GM11168 (cell line): ENCODE data around the gene ZNF598.

Experiments used
- in situ Hi-C: fragments of 300-500 bp; cut with MboI; formaldehyde crosslinking; loops from one replicate; pipeline ENCODE4 v1.12.0; 2022; ENCODE audit warnings: low sequenced_read_pairs; ENCODE audit not compliant: unreplicated experiment

The ZNF598 gene

DNA sequence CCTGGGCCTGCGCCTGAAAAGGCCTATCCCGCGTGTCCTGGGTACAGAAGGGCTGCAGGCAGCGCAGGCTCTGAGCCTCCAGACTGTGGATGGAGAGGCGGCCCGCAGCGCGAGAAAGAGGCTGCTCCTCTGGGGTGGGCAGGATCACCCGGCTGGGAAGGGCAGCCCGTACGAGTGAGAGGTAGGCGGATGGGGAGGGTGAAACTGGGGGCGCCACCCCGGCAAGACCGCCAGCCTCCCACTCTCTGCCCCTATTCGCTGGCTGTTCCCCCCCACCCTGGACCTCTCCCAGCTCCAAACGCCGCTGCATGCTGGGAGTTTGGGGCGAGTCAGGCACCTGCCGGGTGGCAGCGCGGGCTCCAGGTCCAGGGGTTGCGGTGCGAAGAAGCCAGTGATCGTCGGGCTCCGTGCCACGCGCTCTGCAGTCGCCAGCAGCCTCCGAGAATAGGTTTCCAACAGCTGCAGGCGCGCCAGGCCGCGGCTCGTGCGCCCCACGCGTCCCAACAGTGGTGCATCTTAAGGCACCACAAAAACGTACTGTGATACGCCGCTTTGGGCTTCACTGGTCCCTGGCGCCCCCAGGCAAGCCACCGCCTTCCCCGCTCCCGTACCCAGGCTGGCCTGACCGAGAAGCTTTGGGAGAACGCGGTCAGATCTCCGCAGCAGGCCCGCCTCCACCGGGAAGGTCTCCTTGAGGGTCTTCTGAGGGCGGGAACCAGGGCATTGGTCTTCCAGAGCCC lies 29.4 kb downstream of the ZNF598 start:
- in situ Hi-C loops: no loop called here

DNA sequence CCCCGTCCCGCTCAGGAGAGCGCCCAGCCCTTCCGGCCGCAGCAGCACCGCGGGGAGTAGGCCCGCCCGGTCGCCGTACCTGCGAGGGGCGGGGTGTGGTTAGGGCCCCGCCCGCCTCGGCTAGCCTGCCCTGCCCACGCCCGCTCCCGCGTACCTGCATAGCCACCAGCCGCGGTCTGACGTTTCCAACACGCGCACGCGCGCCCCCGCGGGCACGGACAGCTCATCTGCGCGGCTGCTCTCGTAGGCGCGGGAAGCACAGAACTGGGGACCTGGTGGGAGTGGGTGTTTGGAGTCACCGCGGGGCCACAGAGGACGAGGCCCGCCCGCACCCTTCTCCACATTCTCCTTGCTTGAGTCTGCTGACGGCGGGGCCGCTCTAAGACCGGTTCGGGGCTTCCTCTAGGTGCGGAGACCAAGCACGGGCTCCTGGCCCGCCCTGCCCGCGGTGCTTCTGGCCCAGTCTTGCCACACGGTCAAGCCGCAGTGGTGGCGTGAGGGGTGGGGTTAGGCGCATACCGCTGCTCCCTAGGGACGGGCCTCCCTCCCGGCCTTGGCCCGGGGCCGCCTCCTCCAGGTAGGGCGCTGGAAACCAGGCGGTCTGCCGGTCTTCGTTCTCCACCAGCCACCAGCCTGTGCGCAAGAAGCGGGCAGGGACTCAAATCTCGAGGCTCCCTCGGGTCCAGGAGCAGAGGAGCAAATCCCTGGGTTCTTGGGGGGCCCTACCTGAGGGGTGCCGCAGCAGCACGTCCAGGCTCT lies 30.2 kb downstream of the ZNF598 start:
- in situ Hi-C loops: no loop called here

DNA sequence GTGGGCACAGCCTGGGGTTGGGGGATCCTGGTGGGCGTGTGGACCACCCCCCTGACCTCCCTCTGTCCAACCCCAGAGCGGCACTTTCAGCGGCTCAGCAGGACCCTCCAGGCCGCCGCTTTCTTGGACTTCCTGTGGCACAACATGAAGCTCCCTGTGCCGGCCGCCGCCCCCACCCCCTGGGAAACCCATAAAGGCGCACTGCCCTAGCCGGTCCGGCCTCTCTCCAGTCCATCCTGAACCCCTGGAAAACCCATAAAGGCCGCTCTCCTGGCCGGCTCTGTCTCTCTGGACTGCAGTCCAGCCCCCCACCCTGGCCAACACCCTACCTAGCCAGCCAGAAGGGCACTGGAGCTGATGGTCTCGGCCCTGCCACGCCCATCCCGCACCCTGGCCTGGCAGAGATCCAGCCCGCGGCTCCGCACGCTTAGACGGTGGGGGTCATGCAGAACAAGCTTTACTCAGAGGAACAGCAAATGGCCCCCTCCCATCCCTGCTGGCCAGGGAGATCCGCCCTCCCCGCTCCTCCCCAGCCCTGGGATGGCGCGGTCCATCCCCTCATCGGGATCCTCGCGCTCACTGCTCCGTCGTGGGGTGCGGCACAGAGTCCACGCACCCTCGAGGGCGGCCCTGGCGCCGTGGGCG lies 31.0 kb downstream of the ZNF598 start:
- in situ Hi-C loops: no loop called here

DNA sequence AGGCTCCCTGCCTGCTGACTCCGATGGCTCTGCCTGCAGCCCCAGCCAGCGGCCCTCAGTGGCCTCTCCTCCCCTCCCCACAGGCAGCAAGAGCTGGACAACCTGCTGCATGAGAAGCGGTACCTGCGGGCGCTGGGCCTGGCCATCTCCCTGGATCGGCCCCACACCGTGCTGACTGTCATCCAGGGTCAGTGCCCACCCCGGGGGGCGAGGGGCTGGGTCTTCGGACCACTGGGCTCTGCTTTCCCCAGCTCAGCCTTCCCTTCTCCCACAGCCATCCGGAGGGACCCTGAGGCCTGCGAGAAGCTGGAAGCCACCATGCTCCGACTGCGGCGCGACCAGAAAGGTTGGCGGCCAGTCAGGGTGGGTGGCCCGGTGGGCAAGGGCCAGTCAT lies 31.7 kb downstream of the ZNF598 start:
- in situ Hi-C loops: no loop called here

DNA sequence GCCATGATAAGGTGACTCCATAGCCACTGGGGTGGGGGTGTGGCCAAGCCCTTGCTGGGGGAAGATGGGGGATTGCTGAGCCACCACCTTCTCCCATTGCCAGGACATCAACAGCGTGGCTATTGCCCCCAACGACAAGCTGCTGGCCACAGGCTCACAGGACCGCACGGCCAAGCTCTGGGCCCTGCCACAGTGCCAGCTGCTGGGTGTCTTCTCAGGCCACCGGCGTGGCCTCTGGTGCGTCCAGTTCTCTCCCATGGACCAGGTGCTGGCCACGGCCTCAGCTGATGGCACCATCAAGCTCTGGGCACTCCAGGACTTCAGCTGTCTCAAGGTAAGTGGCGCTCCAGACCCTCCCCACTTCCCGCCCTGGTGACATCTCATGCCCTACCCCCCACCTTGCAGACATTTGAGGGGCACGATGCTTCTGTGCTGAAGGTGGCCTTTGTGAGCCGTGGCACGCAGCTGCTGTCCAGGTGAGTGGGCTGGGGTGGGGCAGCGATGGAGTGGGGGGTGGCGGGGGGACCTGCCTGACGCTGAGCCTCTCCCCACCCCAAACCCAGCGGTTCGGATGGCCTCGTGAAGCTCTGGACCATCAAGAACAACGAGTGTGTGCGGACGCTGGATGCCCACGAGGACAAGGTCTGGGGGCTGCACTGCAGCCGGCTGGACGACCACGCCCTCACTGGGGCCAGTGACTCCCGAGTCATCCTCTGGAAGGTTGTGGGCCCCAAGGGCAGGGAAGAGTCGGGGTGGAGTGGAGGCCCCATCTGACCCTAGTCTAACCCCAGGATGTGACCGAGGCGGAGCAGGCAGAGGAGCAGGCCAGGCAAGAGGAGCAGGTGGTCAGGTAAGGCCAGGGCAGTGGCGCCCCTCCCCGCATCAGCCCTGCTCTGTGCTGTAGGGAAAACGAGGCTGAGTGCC lies 32.4 kb downstream of the ZNF598 start:
- in situ Hi-C loops: no loop called here

DNA sequence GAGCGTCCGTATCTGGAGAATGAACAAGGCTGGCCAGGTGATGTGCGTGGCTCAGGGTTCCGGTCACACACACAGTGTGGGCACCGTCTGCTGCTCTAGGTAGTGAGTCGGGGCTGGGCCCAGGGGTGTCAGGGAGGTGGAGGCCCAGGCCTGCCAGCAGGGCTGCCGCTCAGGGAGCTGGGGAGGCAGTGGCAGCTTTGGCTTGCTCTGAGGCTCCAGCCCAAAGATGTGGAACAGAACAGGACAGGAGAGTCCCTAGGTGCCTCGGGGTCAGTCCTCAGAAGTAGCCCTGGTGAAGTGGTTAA lies 33.5 kb downstream of the ZNF598 start:
- in situ Hi-C loops: no loop called here

DNA sequence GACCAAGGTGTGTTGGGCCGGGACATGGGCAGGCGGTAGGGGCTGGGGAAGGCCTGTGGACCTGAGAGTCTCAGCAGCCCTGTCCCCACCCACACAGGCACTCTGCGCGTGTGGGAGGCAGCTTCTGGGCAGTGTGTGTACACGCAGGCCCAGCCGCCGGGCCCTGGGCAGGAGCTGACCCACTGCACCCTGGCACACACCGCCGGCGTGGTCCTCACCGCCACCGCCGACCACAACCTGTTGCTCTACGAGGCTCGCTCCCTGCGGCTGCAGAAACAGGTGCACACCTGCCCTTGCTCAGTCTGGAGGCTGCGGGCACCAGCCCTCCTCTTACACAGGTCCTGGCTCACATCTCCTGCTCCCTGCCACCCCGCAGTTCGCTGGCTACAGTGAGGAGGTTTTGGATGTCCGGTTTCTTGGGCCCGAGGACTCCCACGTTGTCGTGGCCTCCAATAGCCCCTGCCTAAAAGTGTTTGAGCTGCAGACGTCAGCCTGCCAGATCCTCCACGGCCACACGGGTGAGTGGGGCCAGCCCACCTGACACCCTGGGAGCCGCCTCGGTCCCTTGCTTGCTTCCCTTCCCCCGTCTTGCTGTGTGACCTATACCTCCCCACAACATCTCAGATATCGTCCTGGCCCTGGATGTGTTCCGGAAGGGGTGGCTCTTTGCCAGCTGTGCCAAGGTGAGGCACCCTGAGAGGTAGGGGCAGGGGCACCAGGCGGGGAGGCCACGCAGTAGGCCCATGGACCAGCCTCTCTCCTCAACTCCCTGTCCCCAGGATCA lies 34.0 kb downstream of the ZNF598 start:
- in situ Hi-C loops: no loop called here

DNA sequence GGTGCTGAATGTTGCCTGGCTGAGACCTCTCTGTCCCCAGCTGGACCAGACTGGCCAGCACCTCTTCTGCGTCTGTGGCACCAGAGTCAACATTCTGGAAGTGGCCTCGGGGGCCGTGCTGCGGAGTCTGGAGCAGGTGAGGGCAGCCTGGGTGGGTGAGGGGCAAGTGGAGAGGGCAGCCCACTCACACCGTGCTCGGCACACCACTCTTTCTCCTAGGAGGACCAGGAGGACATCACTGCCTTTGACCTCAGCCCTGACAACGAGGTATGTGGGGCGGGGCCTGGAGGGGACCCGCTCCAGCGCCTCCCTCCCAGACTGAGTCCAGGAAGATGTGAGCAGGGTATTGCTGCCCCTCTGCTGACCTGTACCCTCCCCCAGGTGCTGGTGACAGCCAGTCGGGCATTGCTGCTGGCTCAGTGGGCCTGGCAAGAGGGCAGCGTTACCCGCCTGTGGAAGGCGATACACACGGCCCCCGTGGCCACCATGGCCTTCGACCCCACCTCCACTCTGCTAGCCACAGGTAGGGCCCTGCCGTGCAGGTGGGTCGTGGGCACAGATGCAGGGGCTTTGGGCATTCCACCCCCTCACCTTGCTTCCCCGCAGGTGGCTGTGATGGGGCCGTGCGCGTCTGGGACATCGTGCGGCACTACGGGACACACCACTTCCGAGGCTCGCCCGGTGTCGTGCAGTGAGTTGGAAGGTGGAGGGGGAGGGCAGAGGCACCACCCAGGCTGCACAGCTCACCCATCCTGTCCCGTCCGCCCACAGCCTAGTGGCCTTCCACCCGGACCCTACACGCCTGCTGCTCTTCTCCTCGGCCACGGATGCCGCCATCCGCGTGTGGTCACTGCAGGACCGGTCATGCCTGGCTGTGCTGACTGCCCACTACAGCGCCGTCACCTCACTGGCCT lies 35.2 kb downstream of the ZNF598 start:
- in situ Hi-C loops: no loop called here

DNA sequence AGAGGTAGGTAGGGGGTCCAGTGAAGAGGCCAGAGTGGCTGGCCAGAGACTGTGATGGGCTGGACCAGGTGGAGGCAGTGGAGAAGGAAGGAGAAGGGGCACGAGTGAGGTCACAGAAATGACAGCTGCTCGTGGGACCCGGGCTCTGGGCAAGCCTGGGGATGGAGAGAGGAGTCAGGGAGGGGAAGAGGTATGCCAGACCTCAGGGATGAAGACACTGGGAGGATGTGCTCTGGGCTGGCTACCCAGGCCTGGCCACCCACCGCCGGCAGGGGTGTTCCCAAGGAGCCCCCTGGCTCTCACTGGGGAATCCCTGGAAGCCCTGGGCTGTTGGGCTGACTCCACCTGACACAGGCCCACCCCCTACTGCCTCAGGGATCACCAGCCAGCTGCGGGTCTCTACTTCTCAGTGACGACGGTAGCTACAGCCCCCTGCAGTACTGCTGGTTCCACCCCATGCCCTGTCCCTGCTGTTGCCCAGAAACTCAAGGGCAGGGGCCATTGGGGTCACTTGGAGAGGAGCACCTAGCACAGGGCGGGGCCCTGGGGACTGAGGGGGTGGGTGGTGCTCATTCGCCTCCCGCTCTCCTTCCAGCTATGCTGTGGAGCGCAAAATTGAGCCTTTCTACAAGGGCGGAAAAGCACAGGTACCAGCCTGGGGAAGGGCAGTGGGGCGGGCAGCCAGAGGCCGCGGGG lies 36.0 kb downstream of the ZNF598 start:
- in situ Hi-C loops: no loop called here

DNA sequence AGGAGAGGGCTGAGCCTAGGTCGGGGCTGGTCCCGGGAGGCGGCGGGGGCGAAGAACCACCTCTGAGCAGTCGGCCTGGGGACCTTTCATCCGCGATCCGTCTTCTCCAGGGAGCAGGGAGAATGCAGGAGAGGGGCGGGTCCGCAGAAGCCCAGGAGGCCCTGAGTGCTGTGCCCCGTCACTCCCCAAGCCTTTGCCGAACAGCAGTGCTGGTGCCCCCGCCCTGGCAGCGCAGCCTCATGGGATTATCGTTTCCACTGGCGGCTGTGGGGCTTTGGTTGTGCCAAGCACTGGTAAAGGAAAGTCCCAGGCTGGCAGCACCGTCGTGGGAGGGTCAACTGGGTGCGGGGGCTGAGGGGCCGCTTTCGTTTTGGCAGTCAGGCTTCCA lies 37.1 kb downstream of the ZNF598 start:
- in situ Hi-C loops: no loop called here

DNA sequence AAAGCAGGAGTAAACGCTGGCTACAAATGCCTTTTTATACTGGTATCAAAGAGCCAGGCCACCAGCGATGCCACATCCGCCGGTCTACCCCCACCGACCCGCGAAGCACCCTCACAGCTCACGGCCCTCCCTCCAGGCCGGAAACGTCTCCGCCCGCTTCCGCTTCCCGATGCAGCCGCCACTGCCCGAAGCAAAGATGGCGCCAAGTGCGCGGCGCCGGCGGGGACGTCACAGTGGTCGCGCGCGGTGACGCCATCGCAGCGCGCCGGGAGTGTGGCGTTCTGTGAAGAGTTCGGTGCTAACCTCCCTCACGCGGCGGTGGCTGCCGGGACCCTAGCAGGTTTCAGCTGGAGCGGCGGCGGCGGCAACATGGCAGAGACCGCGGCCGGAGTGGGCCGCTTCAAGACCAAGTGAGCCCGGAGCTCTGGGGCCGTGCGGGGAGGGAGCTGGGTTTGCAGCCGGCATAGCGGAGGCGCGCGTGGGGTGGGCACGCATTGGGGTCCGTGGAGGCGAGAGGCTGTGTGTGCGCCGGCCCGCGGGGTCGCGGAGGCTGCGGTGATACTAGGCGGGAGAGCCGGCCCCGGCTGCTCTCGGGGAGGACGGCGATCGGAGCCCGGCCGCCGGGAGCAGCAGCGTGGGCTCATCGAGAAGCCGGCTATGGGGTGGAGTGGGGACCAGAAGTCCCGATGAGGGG lies 37.7 kb downstream of the ZNF598 start, which contains the start of gene TBL3:
TBL3 (plus strand) TSS at position 258 of the 694 bp plus-strand sequence; CDS start at position 370, 112 bp downstream.
- in situ Hi-C loops: no loop called here

DNA sequence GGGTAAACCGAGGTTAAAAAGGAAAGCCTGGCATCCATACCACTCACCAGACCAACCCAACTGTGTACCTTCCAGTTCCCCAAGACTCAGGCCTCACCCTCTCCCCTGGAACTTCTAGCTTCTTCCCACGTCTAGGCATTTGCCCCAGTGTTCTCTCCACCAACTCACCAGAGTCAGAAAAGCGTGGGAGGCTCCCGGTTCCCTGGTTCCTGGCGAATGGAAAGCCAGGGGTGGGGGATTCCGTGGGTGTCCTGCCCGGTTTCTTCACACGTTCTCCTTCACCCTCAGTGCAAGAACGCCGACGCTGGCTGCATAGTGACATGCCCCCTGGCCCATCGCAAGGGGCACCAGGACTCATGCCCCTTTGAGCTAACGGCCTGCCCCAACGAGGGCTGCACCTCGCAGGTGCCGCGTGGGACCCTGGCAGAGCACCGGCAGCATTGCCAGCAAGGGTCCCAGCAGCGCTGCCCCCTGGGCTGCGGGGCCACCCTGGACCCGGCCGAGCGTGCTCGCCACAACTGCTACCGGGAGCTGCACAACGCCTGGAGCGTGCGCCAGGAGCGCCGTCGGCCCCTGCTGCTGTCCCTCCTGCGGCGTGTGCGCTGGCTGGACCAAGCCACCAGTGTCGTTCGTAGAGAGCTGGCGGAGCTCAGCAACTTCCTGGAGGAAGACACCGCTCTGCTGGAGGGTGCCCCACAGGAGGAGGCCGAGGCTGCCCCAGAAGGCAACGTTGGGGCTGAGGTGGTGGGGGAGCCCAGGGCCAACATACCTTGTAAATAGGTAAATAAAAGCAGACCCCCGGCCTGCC lies 41.3 kb downstream of the ZNF598 start:
- in situ Hi-C loops: no loop called here

DNA sequence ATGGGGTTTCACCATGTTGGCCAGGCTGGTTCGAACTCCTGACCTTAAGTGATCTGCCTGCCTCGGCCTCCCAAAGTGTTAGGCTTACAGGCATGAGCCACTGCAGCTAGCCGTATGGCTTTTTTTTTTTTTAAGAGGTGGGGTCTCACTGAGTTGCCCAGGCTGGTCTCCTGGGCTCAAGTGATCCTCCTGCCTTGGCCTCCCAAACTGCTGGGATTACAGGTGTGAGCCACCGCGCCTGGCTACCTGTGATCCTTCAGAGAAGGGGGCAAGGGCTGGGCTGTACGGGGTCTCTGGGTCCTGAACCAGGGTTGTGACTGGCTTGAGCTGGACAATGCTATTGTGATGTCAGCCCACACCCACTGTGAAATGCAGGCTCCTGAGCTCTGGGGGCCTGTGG lies 43.2 kb downstream of the ZNF598 start, which contains the start of gene RNF151:
RNF151 (plus strand) TSS at position 397 of the 400 bp plus-strand sequence. CDS start 26 bp downstream, outside the sequence.
- in situ Hi-C loops: no loop called here

DNA sequence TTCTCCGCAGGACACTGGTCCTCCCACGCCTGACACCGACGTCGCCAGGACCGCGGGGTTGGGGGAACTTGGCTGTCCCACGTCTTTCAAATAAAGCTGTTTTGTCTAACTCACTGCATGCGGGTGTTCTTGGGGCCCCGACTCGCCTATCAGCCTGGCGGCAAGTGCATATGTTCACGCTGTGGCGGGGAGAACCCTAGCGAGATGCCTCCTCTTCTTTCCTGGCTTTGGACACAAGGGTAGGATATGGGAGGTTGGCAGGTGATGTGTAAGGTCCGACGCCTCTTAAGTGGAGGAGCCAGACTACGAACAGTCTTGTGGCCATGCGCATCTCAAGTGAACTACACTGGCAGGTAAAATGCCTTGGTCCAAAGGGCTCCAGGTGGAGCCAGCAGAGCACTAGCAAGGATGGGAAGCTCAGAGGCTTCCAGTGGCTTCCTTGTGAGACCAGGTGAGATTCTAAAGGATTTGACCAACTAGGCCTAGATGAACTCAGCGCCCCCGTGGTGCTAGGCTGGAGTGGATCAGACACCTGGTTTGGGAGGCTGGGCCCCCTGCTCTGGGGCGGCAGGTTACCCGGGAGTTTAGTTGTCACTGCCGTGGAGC lies 44.1 kb downstream of the ZNF598 start:
- in situ Hi-C loops: no loop called here

DNA sequence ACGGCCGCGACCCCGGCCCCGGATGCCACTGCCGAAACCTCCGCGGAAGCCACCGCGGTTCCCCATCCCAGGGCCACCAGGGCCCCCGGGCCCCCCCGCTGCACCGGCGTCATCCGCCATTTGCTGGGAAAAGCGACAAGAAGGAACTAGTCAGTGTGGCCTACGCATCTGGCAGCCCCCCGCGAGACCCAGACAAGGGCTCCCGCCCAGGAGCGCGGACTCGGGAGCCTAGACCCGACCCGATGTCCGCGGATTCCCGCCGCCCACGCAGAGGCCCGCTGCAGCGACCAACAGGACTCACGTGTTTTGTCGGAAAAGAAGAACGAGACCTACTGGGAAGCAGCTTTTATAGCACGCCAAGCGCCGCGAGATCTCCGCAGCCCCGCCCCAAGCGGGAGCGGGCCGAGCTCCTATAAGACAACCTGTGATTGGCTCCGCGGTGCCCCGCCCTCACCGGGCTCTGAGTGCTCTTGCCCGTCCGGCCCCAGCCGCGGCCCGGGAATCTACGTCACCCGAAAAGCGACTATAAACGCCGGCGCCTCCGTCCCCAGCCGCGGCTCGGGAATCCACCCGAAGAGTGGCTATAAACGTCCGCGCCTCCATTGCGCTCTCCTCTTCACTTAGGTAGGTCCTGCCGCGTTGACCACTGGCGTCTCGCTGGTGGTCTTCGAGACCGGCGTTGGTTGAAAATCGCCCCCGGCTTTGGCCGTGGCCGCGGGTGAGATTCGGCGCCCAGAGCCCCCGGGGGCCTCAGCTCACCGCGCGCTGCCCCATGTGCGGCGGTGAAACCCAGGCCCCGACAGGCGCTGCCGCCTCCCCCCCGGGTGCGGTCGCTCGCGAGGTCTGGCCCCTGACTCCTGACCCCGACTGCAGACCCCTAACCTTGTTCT lies 44.9 kb downstream of the ZNF598 start, which contains the start of gene RPS2:
RPS2 (minus strand) TSS at position 321 of the 890 bp plus-strand sequence; CDS start at position 120, 201 bp downstream.
- in situ Hi-C loops: no loop called here
